GM23248 (cell line): ENCODE measurements around the gene SFT2D3.

ENCODE experiments used
- EZH2 ChIP-seq: fragments of 200-600 bp; sonication (generic); IDR thresholded peaks from 2 replicates; pipeline ENCODE4 v1.6.1; 2018; ENCODE audit warnings: antibody characterized with exemption, mild to moderate bottlenecking; ENCODE audit not compliant: insufficient read depth, poor library complexity, severe bottlenecking
- EZH2phosphoT487 ChIP-seq: fragments of 200-600 bp; sonication (generic); IDR thresholded peaks from 2 replicates; pipeline ENCODE4 v1.6.1; 2018; ENCODE audit warnings: antibody characterized with exemption, moderate library complexity, mild to moderate bottlenecking, low read depth; ENCODE audit not compliant: insufficient read depth

DNA sequence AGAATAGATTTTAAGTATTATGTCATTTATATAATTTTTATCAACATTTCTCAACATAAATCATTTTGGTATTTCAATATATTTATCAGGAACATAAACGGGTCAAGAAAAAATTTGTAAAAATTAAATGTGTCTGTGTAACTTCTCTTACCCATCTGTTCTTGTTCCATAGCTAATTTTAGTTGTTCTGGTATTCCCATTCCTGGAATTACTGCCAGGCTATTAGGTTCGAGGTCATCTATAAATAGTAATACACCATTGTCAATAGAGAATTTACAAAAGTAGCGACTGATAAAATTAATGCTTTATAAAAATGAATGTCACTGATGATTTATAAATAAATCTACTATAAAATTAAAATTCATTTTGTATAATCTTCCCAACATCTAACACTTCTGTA is 21.5 kb downstream of the SFT2D3 start:
- no peak for TF ChIP-seq EZH2
- TF ChIP-seq EZH2phosphoT487 = no peak
